OCI-LY3 (cell line): ENCODE data around the gene CMTM2.

Experiments used
- H2AFZ ChIP-seq: fragments of 200-600, 300-600 bp; shearing (Covaris generic); 2 replicates; pipeline ENCODE4 v1.6.0; 2014; ENCODE audit warnings: antibody characterized with exemption, low read depth, low read length
- H3K27ac ChIP-seq: fragments of 200-600, 300-600 bp; sonication (generic); 2 replicates; pipeline ENCODE4 v1.5.1; 2014; ENCODE audit warnings: mild to moderate bottlenecking, low read length, moderate library complexity, mixed read lengths
- H3K27me3 ChIP-seq: fragments of 200-600, 300-600 bp; sonication (generic); 2 replicates; pipeline ENCODE4 v1.6.1; 2014; ENCODE audit warnings: low read depth, low read length, mixed read lengths
- H3K36me3 ChIP-seq: fragments of 200-600, 300-600 bp; sonication (generic); replicated peaks from 2 replicates; pipeline ENCODE3; 2014; ENCODE audit warnings: low read depth, low read length, mixed read lengths
- H3K4me1 ChIP-seq: fragments of 300-600, 200-600 bp; sonication (generic); 2 replicates; pipeline ENCODE4 v1.6.1; 2014; ENCODE audit warnings: low read length, mixed read lengths
- H3K4me2 ChIP-seq: fragments of 200-600, 300-600 bp; sonication (generic); 2 replicates; pipeline ENCODE4 v1.6.1; 2014; ENCODE audit warnings: low read length, mixed read lengths
- H3K4me3 ChIP-seq: fragments of 300-600, 200-600 bp; sonication (generic); 2 replicates; pipeline ENCODE4 v1.5.1; 2014; ENCODE audit warnings: antibody characterized with exemption, mild to moderate bottlenecking, low read length, moderate library complexity
- H3K79me2 ChIP-seq: fragments of 300-600, 200-600 bp; shearing (Covaris generic); 2 replicates; pipeline ENCODE4 v1.6.1; 2014; ENCODE audit warnings: mild to moderate bottlenecking, low read length, mixed read lengths
- H3K9ac ChIP-seq: fragments of 300-600, 200-600 bp; shearing (Covaris generic); 2 replicates; pipeline ENCODE4 v1.6.0; 2014; ENCODE audit warnings: mild to moderate bottlenecking, low read length, moderate library complexity
- H3K9me3 ChIP-seq: fragments of 200-600, 300-600 bp; shearing (Covaris generic); 2 replicates; pipeline ENCODE4 v1.6.1; 2014; ENCODE audit warnings: low read length, mixed read lengths; ENCODE audit not compliant: insufficient read depth
- H4K20me1 ChIP-seq: fragments of 200-600, 300-600 bp; sonication (generic); 2 replicates; pipeline ENCODE4 v1.6.1; 2016; ENCODE audit warnings: low read length, mixed read lengths; ENCODE audit not compliant: insufficient read depth
- CTCF ChIP-seq: fragments of 200-600, 300-600 bp; sonication (generic); IDR thresholded peaks from 2 replicates; pipeline ENCODE4 v1.5.1; 2014; ENCODE audit warnings: antibody characterized with exemption, low read length, low read depth
- EZH2phosphoT487 ChIP-seq: fragments of 200-600 bp; shearing (Covaris generic); IDR thresholded peaks from 2 replicates; pipeline ENCODE4 v1.6.1; 2018; ENCODE audit warnings: antibody characterized with exemption, mixed run types, low read depth

Gene CMTM2

DNA sequence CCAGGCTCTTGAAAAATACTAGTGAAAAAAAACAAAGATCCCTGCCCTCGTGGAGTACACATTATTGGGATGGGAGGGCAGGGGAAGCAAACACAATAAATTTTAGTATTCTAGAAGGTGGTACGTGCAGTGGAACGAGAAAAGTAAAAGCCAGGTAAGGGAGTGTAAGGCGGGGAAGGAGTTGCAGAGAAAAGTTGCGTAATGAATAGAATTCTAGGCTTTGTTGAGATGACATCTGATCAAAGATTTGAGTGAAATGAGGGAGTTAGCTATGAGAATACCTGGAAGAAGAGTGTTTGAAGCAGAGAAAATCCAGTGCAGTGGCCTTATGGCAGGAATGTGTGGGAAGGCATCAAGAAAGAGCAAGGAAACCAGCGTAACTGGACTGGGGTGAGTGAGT, 24.8 kb upstream of the CMTM2 start:
- TF ChIP-seq EZH2phosphoT487: no peak
- TF ChIP-seq CTCF: no peak
- Histone ChIP-seq H3K79me2 (peaks cover 11% of the 10 kb centered on the region), H4K20me1 (no peaks in the 10 kb centered on the region), H3K4me3 (no peak overlapping the region), H3K9ac (no peak overlapping the region), H3K4me2 (no peak overlapping the region), H2AFZ (no peak overlapping the region), H3K4me1 (peaks cover 31% of the 10 kb centered on the region), H3K9me3 (no peaks in the 10 kb centered on the region), H3K27me3 (no peaks in the 10 kb centered on the region), H3K27ac (no peak overlapping the region), H3K36me3 (peaks cover 29% of the 10 kb centered on the region)

DNA sequence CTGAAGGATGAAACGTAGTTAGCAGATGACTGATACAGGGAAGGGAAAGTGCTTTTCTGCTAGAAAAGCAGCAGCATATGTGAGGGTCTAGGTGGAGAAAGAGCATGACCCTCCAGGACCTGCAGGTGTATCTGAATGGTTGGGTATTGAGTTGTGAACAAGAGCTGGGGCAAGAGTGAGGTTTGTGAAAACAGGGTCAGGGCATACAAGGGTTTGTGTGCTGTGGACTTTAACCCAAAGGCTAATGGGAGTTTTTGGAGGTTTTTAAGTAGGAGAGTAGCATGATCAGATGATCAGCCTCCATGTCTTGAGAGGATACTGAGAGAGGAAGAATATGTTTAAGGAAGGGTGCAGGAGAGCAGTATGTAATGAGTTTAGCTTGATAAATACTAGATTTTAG, 19.2 kb upstream of the CMTM2 start:
- Histone ChIP-seq H3K9me3 (no peaks in the 10 kb centered on the region), H3K79me2 (no peaks in the 10 kb centered on the region), H4K20me1 (no peaks in the 10 kb centered on the region), H3K4me3 (no peak overlapping the region), H3K27me3 (no peaks in the 10 kb centered on the region), H2AFZ (no peak overlapping the region), H3K9ac (no peak overlapping the region), H3K4me1 (peaks cover 17% of the 10 kb centered on the region), H3K36me3 (peaks cover 52% of the 10 kb centered on the region), H3K4me2 (no peak overlapping the region), H3K27ac (no peak overlapping the region)
- no peak for TF ChIP-seq CTCF
- TF ChIP-seq EZH2phosphoT487: no peak

GRCh38 chr16:66561381-66562080, 17.7 kb upstream of the CMTM2 start:
- Histone ChIP-seq H3K79me2 (no peaks in the 10 kb centered on the region), H4K20me1 (no peaks in the 10 kb centered on the region), H3K36me3 (peaks cover 61% of the 10 kb centered on the region), H3K9ac (no peak overlapping the region), H3K9me3 (no peaks in the 10 kb centered on the region), H3K27me3 (no peaks in the 10 kb centered on the region), H3K4me3 (no peak overlapping the region), H3K4me1 (peaks cover 17% of the 10 kb centered on the region), H2AFZ (no peak overlapping the region), H3K27ac (no peak overlapping the region), H3K4me2 (no peak overlapping the region)
- no peak for TF ChIP-seq CTCF
- no peak for TF ChIP-seq EZH2phosphoT487

DNA sequence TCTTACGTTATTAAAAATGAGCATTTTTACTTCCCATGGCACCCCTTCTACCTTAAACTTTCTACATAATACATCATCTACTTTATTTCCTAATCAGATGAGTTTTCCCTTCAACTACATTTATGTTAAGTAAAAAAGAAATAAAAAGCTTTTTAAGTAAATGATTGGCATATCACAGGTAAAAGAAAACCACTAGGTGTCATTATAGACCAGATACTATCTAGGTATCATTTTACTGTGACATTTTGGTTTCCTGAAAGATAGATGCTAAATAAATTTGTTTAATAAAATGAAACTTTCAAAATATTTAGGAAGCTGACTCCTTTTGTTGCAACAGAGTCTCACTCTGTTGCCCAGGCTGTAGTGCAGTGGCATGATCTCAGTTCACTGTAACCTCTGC, 16.9 kb upstream of the CMTM2 start:
- Histone ChIP-seq H3K9me3 (no peaks in the 10 kb centered on the region), H2AFZ (no peak overlapping the region), H3K4me3 (no peak overlapping the region), H3K9ac (no peak overlapping the region), H3K4me1 (peaks cover 17% of the 10 kb centered on the region), H3K27ac (no peak overlapping the region), H3K79me2 (no peaks in the 10 kb centered on the region), H3K27me3 (no peaks in the 10 kb centered on the region), H3K36me3 (peaks cover 65% of the 10 kb centered on the region), H4K20me1 (no peaks in the 10 kb centered on the region), H3K4me2 (no peak overlapping the region)
- no peak for TF ChIP-seq EZH2phosphoT487
- TF ChIP-seq CTCF: peak; percentile 42
